ENCODE results near the gene ANKRD27.

DNA sequence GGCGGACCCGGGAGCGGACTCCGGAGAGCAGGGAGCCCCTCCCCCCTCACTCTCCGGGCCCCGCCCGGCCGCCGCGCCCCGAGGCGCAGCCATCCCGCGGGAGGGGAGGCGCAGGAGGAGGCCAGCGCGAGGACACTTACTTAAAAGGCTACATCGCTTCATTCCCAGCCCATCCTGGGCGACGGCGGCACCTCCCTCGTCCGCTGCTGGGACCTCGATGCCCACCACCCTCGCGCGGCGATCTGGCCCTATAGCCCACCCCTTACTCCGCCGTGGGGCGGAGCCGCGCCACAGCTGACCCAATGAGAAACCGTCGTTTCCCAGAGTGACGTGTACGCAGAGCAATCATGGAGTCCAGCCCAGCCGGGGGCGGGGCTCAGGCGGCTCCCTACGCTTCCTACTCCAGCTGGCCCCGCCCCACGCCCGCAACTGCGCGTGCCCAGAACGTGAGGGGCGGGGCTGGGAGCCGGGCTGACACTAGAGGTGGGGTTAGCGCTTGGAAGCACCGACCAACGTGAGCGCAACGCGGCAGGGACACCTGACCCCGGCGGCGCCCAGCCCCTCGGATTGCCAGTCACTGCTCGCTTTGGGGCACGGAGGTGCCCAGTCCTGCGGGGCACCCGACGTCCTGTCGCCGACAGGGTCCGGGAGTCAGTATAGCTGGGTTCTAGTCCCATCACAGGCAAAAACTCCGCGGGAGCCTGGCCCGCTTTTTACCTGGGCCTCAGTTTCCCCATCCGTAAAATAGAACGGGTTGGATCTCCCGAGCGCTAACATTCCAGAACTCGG is at the start of gene ANKRD27:
- TF ChIP-seq CTCF (IDR thresholded peaks at IDR 0.05) = no peak
- no peak for TF ChIP-seq EZH2phosphoT487 (IDR thresholded peaks at IDR 0.05)
- no peak for TF ChIP-seq EZH2 (IDR thresholded peaks at IDR 0.05)
